Panc1 (cell line): Measurements from ENCODE around the gene UVSSA. TPM values are rescaled to one million over a fixed set of nuclear protein-coding genes. Genes with fewer than 3 reads are reported as not detected.

Experiments used
- ATAC-seq: fragments of 200-7000 bp; cut with Tn5 transposase; 2 replicates; pipeline ENCODE4 v1.9.1; 2020; ENCODE audit warnings: mild to moderate bottlenecking, moderate library complexity
- BruUV-seq: library from RNA; stranded (reverse); fragments of 400-500 nt; replicated peaks from 2 replicates; lab custom pipeline; 2021; lab: Mats Ljungman, UMichigan
- CTCF ChIA-PET: fragments of 300-600 bp; sonication (Branson Sonifier 250); formaldehyde crosslinking; loops from one replicate; lab custom pipeline; 2022; ENCODE audit warnings: antibody characterized with exemption; lab: Charles Lee
- POLR2A ChIA-PET: fragments of 300-600 bp; sonication (Branson Sonifier 250); formaldehyde crosslinking; loops from one replicate; lab custom pipeline; 2022; ENCODE audit warnings: antibody characterized with exemption; lab: Charles Lee
- DNase-seq: peaks from one replicate; pipeline ENCODE4 v3.0.0-alpha.2; 2010; ENCODE audit warnings: low read depth, low spot score
- H3K27ac ChIP-seq: 2 replicates; pipeline ENCODE4 v1.5.1; 2011; ENCODE audit warnings: mild to moderate bottlenecking, low read length, inconsistent platforms
- H3K27me3 ChIP-seq: fragments of 200-500 bp; sonication (Bioruptor generic); 2 replicates; pipeline ENCODE4 v1.6.0; 2014; ENCODE audit warnings: low read length, inconsistent platforms; ENCODE audit not compliant: control insufficient read depth, insufficient read depth
- H3K36me3 ChIP-seq: fragments of 200-500 bp; sonication (Bioruptor generic); 2 replicates; pipeline ENCODE4 v1.5.1; 2014; ENCODE audit warnings: inconsistent platforms, mild to moderate bottlenecking, low read length, moderate library complexity; ENCODE audit not compliant: control insufficient read depth, insufficient read depth
- H3K4me1 ChIP-seq: 2 replicates; pipeline ENCODE4 v1.5.1; 2011; ENCODE audit warnings: inconsistent platforms, mild to moderate bottlenecking, low read length, moderate library complexity; ENCODE audit not compliant: control insufficient read depth, insufficient read depth
- H3K4me3 ChIP-seq, 2 experiments: 2 replicates each; pipeline ENCODE4 v1.5.1; 2011 to 2012; ENCODE audit warnings: low read depth in 2 of 2, low read length in 2 of 2, mild to moderate bottlenecking in 2 of 2, inconsistent platforms in 1 of 2, moderate library complexity in 1 of 2
- H3K9me3 ChIP-seq: fragments of 200-500 bp; sonication (Bioruptor generic); 2 replicates; pipeline ENCODE4 v1.5.1; 2014; ENCODE audit warnings: low read depth, mild to moderate bottlenecking, inconsistent platforms, low read length, moderate library complexity; ENCODE audit not compliant: control insufficient read depth, insufficient read depth
- CTCF ChIP-seq: fragments of 450-650 bp; IDR thresholded peaks from 2 replicates; pipeline ENCODE4 v1.5.1; 2017; ENCODE audit warnings: mild to moderate bottlenecking
- POLR2AphosphoS5 ChIP-seq: IDR thresholded peaks from 2 replicates; pipeline ENCODE4 v1.6.1; 2012; ENCODE audit warnings: mild to moderate bottlenecking, low read depth, low read length, moderate library complexity
- REST ChIP-seq, 2 experiments: IDR thresholded peaks; 2 replicates each; pipeline ENCODE4 v1.6.1; 2011 to 2012; ENCODE audit warnings: low read depth in 2 of 2, control low read depth in 1 of 2, low read length in 1 of 2, mild to moderate bottlenecking in 1 of 2, moderate library complexity in 1 of 2; ENCODE audit not compliant: insufficient read depth in 1 of 2
- SIN3A ChIP-seq: IDR thresholded peaks from 2 replicates; pipeline ENCODE4 v1.6.1; 2012; ENCODE audit warnings: low read depth, mild to moderate bottlenecking, low read length, moderate library complexity, borderline replicate concordance; ENCODE audit not compliant: insufficient read depth
- TCF7L2 ChIP-seq: IDR thresholded peaks from 2 replicates; pipeline ENCODE4 v1.6.1; 2011; ENCODE audit warnings: mild to moderate bottlenecking, low read depth, low read length, inconsistent platforms
- in situ Hi-C: cut with HindIII; loops from 2 replicates; pipeline ENCODE4 v1.10.0; 2016; ENCODE audit warnings: low sequenced_read_pairs, low pct_unique_long_range_greater_than_20kb
- intact Hi-C: fragments of 100-400 bp; cut with micrococcal nuclease; formaldehyde crosslinking; loops from one replicate; pipeline ENCODE4 v1.10.0; 2022; ENCODE audit not compliant: unreplicated experiment
- total RNA-seq: library from RNA; stranded (reverse); gene quantifications from one replicate; pipeline ENCODE4 v1.2.1, GENCODE V29; 2021; ENCODE audit not compliant: unreplicated experiment

The UVSSA gene
- total RNA-seq, 1 experiment from 2014 or later = 23.4 TPM

- H3K36me3 ChIP-seq = no peaks in the 10 kb centered on the region
- H3K27ac ChIP-seq = no peak overlapping the region
- intact Hi-C loops (no loop called here), in situ Hi-C loops (no loop called here)
- TF ChIP-seq CTCF (no peak), TCF7L2 (no peak)
- ChIA-PET CTCF (no interaction called here), POLR2A (no interaction called here)
- H3K27me3 ChIP-seq = no peaks in the 10 kb centered on the region
- H3K4me3 ChIP-seq = no peak overlapping the region
- ATAC-seq = no peak
- BruUV-seq = no TSS peak
- no peak for DNase-seq
- no peaks in the 10 kb centered on the region for H3K9me3 ChIP-seq
- no peaks in the 10 kb centered on the region for H3K4me1 ChIP-seq
Observed at GRCh38 chr4:1374706-1375045, 27.7 kb downstream of the UVSSA start.

GRCh38 chr4:1375051-1375721, 28.2 kb downstream of the UVSSA start:
- Histone ChIP-seq H3K4me3 (no peak overlapping the region), H3K4me1 (no peaks in the 10 kb centered on the region), H3K27ac (no peak overlapping the region), H3K36me3 (no peaks in the 10 kb centered on the region), H3K9me3 (no peaks in the 10 kb centered on the region), H3K27me3 (no peaks in the 10 kb centered on the region)
- in situ Hi-C loops = no loop called here
- POLR2A ChIA-PET = no interaction called here
- intact Hi-C loops = no loop called here
- CTCF ChIA-PET = no interaction called here
- no peak for ATAC-seq
- BruUV-seq = no TSS peak
- TF ChIP-seq POLR2AphosphoS5 (no peak), REST (IDR thresholded peaks at IDR 0.05; ENCODE audit: insufficient read depth in 1 of 2, low read depth in 2 of 2, low read length in 1 of 2) (no peak), SIN3A (no peak), TCF7L2 (no peak), CTCF (no peak)
- DNase-seq = no peak
